GM18511 (cell line): Measurements from ENCODE around the gene HSD11B2.
A peak's percentile ranks its signal among the peaks of the same experiment; 100 is the strongest.

Experiments used
- ATAC-seq: cut with Tn5 transposase; IDR thresholded peaks from one replicate; pipeline ENCODE4 v1.9.1; 2021; ENCODE audit warnings: mild to moderate bottlenecking, moderate library complexity; ENCODE audit not compliant: unreplicated experiment

Gene HSD11B2

GRCh38 chr16:67470359-67470758, 39.4 kb downstream of the HSD11B2 start:
- ATAC-seq = no peak

DNA sequence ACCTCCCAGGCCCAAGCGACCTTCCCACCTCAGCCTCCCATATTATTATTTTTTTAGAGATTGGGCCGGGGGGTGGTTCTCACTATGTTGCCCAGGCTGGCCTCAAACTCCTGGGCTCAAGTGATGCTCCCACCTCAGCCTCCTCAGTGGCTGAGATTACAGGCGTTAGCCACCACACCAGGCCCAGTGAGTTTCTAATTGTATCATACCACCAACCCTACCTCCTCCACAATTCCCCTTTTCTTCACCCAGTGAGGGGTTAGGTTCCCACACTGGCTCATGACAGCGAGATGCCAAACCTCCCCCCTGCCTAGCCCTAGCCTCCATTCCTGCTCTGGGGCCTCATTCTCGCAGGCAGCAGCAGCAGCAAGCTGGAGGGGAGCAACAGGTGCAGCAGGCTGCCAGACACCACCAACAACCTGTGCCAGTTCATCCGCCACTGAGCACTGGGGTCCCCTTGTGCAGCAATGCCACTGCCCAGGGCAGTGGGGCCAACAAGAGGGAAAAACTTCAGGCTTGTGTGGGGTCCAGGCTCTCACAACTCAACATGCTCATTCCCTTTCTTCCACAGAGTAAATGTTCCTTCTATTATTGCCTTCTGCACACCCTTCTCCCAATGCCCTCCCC, 41.0 kb downstream of the HSD11B2 start:
- no peak for ATAC-seq

GRCh38 chr16:67474551-67475455, 43.9 kb downstream of the HSD11B2 start:
- no peak for ATAC-seq

DNA sequence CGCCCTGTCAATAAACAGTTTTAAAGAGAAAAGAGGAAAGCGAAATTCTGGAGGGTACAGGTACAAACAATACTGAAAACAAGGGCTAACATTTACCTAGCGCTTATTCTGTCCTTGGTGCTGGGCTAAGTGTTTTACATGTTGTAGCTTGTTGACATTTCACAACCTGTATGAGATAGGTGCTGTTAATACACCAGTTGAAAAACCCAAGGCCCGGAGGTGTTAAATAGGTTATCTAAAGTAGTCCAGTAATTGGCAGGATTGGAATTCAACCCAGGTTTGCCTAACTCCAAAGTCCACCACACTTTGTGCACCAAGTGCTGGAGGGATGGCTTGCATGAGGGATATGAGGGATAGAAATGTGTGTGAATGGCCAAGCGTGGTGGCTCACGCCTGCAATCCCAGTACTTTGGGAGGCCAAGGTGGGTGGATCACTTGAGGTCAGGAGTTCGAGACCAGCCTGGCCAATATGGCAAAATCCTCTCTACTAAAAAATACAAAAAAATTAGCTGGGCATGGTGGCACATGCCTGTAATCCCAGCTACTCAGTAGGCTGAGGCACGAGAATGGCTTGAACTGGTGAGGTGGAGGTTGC, 47.1 kb downstream of the HSD11B2 start:
- ATAC-seq = no peak

DNA sequence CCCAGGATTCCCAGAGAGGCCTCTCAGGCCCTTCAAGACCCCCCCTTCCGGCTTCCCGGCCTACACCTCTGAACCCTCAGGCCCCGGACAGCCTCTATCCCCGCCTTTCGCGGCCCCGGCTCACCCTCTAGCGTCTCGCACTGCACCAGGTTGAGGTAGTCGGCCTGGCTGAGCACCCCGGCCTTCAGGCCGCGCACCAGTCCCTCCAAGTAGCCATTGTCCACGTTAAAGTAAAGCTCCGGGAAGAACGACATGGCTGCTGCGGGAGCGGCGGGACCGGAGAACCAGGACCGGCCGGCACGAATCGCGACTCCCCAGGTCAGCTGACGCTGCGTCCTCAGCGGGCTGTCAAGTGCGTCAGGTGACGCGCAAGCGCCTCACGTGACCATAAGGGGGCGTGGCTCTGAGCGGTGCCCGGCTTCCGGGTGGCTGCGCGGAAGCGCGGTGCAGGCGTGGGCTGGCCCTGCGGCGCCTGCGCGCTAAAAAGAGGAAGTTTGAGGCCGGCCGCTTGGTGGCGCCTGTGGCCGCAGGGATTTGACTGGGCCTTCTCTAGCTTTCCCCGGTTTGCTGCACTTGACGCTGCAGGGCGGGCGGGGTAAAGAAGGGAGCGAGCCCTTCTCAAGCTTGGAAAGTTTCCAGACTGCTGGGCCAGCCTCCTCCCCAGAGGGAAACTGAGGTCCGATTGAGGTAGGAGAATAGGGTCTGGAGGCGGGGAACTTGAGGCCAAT, 50.1 kb downstream of the HSD11B2 start, which contains the start of gene ATP6V0D1:
Gene ATP6V0D1 (minus strand): TSS at position 325 of the 728 bp plus-strand sequence. CDS start 71 bp downstream, at position 254.
- ATAC-seq = peak; percentile 93

GRCh38 chr16:67481561-67482232, 50.8 kb downstream of the HSD11B2 start:
- ATAC-seq = peak; percentile 14

- ATAC-seq = no peak
These were observed 51.5 kb downstream of the HSD11B2 start for GRCh38 chr16:67482233-67482924.

GRCh38 chr16:67483150-67483549, 52.2 kb downstream of the HSD11B2 start, which contains the start of gene AGRP:
Gene AGRP, minus strand, starts transcription at chr16:67483547. Its CDS starts 149 bp downstream, at chr16:67483398.
- no peak for ATAC-seq

DNA sequence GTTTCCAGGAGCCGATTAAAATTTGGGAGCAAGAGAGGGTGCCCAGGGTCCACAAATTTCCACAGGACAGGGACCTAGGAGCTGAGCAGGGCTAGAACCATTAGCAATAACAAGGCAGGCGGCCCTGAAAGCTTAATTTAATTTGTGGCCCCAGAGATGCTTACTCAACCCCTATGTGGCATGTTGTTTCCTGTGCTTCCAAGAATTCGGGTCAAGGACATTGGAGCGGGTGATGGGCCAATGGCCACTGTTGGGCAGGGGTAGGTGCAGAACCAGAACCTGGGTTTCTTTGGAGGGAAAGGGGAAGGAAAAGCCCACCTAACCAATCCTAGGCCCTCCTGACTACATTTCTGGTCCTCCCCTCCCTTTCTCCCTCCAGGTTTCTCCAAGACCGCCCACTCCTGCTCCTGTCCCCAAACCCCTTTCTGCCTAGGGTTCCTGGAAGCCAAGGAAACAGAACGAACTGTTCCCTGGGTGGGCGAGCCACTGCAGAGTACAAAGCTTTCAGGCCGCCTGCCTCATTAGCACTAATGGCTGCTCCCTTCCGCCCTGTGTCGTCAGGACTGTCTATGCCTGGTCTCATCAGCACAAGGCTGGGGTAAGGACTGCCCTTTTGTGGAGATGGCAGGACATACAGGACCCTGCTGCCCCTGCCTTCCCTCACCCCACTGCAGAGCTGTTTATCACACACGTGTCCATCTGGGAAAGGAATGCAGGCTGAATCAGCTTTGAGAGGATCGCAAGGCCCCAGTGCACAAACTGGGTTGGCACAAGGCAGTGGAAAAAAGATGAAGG, 53.0 kb downstream of the HSD11B2 start:
- ATAC-seq = no peak

DNA sequence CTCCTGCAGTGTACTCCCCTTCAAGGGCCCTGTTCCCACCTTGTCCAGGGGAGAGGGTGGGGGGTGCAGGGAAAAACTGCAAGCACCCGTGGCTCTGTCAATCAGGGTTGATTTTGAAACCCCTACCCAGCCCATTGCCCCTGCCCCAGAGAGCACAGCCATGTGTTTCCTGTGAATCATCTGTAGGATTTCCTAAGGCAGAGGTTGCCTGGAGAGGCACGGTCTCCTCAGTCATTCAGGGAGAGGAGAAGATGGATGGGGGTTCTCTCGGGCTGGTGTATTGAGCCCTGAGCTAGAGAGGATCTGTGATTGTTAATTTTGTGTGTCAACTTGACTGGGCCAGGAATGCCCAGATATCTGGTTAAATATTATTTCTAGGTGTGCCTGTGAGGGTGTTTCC, 55.9 kb downstream of the HSD11B2 start:
- ATAC-seq = no peak
